Measurements from ENCODE around the gene RNPC3. TPM values are rescaled to one million over a fixed set of nuclear protein-coding genes. Genes with fewer than 3 reads are reported as not detected.

Gene RNPC3
- total and polyA plus RNA-seq, 7 donors, result 6.2 to 42.4 (median 28.1) TPM

DNA sequence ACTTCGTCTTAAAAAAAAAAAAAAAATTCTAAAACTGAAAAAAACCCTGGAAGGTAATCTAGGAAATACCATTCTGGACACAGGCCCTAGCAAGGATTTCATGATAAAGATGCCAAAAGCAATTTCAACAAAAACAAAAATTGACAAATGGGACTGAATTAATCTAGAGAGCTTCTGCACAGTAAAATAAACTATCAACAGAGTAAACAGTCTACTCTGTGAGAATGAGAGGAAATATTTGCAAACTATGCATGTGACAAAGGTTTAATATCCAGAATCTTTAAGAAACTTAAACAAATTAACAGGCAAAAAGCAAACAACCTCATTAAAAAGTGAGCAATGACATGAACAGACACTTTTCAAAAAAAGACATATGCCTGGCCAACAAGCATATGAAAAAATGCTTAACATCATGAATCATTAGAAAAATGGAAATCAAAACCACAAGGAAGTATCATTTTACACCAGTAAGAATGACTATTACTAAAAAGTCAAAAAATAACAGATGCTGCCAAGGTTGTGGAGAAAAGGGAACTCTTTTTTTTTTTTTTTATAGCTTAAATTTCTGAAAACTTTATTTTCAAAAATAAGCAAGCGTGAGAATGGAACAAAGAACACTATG lies 29.4 kb upstream of the RNPC3 start:
- H3K9me3 ChIP-seq, result no peaks in the 10 kb centered on the region
- 86 to 87% methylated on average over 2 of the region's 2 CpGs for WGBS, 2 donors
- intact Hi-C loops (cut with DNase I), result no loop called here

GRCh38 chr1:103497404-103497803 lies 28.1 kb upstream of the RNPC3 start:
- no peak for DNase-seq
- H3K36me3 ChIP-seq, result no peaks in the 10 kb centered on the region
- intact Hi-C loops (cut with DNase I), result no loop called here

More for the DNA sequence above, 29.4 kb upstream of the RNPC3 start:
- TF ChIP-seq, protein P1, sequence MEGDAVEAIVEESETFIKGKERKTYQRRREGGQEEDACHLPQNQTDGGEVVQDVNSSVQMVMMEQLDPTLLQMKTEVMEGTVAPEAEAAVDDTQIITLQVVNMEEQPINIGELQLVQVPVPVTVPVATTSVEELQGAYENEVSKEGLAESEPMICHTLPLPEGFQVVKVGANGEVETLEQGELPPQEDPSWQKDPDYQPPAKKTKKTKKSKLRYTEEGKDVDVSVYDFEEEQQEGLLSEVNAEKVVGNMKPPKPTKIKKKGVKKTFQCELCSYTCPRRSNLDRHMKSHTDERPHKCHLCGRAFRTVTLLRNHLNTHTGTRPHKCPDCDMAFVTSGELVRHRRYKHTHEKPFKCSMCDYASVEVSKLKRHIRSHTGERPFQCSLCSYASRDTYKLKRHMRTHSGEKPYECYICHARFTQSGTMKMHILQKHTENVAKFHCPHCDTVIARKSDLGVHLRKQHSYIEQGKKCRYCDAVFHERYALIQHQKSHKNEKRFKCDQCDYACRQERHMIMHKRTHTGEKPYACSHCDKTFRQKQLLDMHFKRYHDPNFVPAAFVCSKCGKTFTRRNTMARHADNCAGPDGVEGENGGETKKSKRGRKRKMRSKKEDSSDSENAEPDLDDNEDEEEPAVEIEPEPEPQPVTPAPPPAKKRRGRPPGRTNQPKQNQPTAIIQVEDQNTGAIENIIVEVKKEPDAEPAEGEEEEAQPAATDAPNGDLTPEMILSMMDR (IDR thresholded peaks at IDR 0.05), result no peak
- TF ChIP-seq EP300 (IDR thresholded peaks at IDR 0.05), result no peak
- TF ChIP-seq POLR2AphosphoS5 (IDR thresholded peaks at IDR 0.05), result no peak
- TF ChIP-seq POLR2A (IDR thresholded peaks at IDR 0.05), result no peak
- DNase-seq, result no peak
- no peaks in the 10 kb centered on the region for H3K36me3 ChIP-seq
- no peak overlapping the region for H3K27ac ChIP-seq
- no peaks in the 10 kb centered on the region for H3K4me1 ChIP-seq
- no peak overlapping the region for H3K4me3 ChIP-seq
- H3K27me3 ChIP-seq, result no peaks in the 10 kb centered on the region

DNA sequence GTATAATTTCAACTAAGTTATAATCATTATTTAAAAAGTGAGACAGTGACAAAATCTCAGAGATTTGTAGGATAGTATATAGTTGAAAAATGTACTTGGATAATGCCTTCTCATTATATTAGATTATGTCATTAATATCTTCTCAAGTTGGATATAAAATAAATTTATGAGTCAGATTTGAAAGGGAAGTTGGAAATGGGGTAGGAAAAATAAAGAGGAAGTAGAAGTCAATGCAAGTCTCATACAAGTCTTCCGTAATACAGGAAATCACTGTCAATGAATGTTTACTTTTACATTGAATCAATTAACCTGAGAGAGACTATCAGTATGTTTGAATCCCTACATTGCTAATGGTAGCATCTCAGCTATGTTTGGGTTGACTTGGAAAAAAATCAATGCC lies 16.2 kb upstream of the RNPC3 start:
- TF ChIP-seq EP300 (IDR thresholded peaks at IDR 0.05), result no peak
- TF ChIP-seq POLR2A (IDR thresholded peaks at IDR 0.05), result no peak
- TF ChIP-seq, protein P1 (IDR thresholded peaks at IDR 0.05), result no peak
- TF ChIP-seq POLR2AphosphoS5 (IDR thresholded peaks at IDR 0.05), result no peak
- H3K27me3 ChIP-seq, result no peaks in the 10 kb centered on the region
- no peaks in the 10 kb centered on the region for H3K36me3 ChIP-seq
- intact Hi-C loops (cut with DNase I), result loop anchor here (5.0 kb wide), 1 partner anchor 402 kb away; the partner anchor contains the start of gene COL11A1
- H3K4me1 ChIP-seq, result no peaks in the 10 kb centered on the region
- 74 to 88% methylated on average over 1 of the region's 1 CpG for WGBS, 2 donors
- H3K4me3 ChIP-seq, result no peak overlapping the region
- no peaks in the 10 kb centered on the region for H3K9me3 ChIP-seq
- no peak overlapping the region for H3K27ac ChIP-seq
- DNase-seq, result no peak

More at GRCh38 chr1:103497404-103497803, 28.1 kb upstream of the RNPC3 start:
- TF ChIP-seq POLR2A (IDR thresholded peaks at IDR 0.05) (no peak), POLR2AphosphoS5 (IDR thresholded peaks at IDR 0.05) (no peak), EP300 (IDR thresholded peaks at IDR 0.05) (no peak)
- TF ChIP-seq, protein P1 (IDR thresholded peaks at IDR 0.05), result no peak
- H3K4me3 ChIP-seq, result no peak overlapping the region
- H3K9me3 ChIP-seq, result no peaks in the 10 kb centered on the region
- no peaks in the 10 kb centered on the region for H3K4me1 ChIP-seq
- no peak overlapping the region for H3K27ac ChIP-seq
- H3K27me3 ChIP-seq, result no peaks in the 10 kb centered on the region

DNA sequence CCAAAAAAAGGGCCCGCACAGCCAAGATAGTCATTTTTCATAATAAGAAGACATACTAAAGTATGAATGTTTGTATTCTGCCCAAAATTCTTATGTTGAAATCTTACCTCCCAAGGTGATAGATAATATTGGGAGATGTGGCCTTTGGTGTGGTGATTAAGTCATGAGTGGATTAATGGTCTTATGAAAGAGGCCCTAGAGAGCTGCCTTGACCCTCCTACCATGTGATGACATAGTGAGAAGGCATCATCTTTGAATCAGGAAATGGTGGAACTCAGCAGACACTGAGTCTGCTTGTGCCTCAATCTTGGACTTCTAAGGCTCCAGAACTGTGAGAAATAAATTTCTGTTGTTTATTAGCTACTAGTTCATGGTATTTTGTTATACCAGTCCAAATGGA lies 11.8 kb upstream of the RNPC3 start:
- Histone ChIP-seq H3K27me3 (no peaks in the 10 kb centered on the region), H3K9me3 (no peaks in the 10 kb centered on the region), H3K4me3 (no peak overlapping the region), H3K27ac (no peak overlapping the region), H3K36me3 (no peaks in the 10 kb centered on the region), H3K4me1 (no peaks in the 10 kb centered on the region)
- no peak for DNase-seq
- WGBS, 2 donors, result 94 to 99% methylated on average over 1 of the region's 1 CpG
- no peak for TF ChIP-seq POLR2A (IDR thresholded peaks at IDR 0.05)
- no peak for TF ChIP-seq EP300 (IDR thresholded peaks at IDR 0.05)
- TF ChIP-seq POLR2AphosphoS5 (IDR thresholded peaks at IDR 0.05), result no peak
- TF ChIP-seq, protein P1 (IDR thresholded peaks at IDR 0.05), result no peak
- intact Hi-C loops (cut with DNase I), result no loop called here
